ENCODE data around the gene MYO16.

The MYO16 gene

GRCh38 chr13:108958013-108958376 is 328.6 kb downstream of the MYO16 start:
- Histone ChIP-seq H3K9ac (ENCODE audit: low read depth in 1 of 2, low read length in 2 of 2) (no peak overlapping the region), H3K4me3 (ENCODE audit: low read length in 2 of 2) (no peak overlapping the region), H3K9me3 (ENCODE audit: control insufficient read depth in 2 of 2, low read length in 2 of 2) (no peaks in the 10 kb centered on the region), H3K27ac (ENCODE audit: low read depth in 2 of 2, low read length in 2 of 2) (no peak overlapping the region), H3K27me3 (ENCODE audit: control insufficient read depth in 2 of 2, insufficient read depth in 2 of 2, low read length in 2 of 2) (no peaks in the 10 kb centered on the region), H3K36me3 (ENCODE audit: control insufficient read depth in 2 of 2, insufficient read depth in 2 of 2, low read length in 2 of 2) (no peaks in the 10 kb centered on the region), H3K4me1 (ENCODE audit: control insufficient read depth in 2 of 2, insufficient read depth in 2 of 2, low read length in 2 of 2) (no peaks in the 10 kb centered on the region)

GRCh38 chr13:108959234-108959633 is 329.8 kb downstream of the MYO16 start:
- H3K27ac ChIP-seq (ENCODE audit: low read depth in 2 of 2, low read length in 2 of 2): no peak overlapping the region
- H3K9ac ChIP-seq (ENCODE audit: low read depth in 1 of 2, low read length in 2 of 2): no peak overlapping the region

GRCh38 chr13:108960006-108960405 is 330.6 kb downstream of the MYO16 start:
- H3K9ac ChIP-seq (ENCODE audit: low read depth in 1 of 2, low read length in 2 of 2): no peak overlapping the region
- H3K27ac ChIP-seq (ENCODE audit: low read depth in 2 of 2, low read length in 2 of 2): no peak overlapping the region
- H3K4me3 ChIP-seq (ENCODE audit: low read length in 2 of 2): no peak overlapping the region
- H3K4me1 ChIP-seq (ENCODE audit: control insufficient read depth in 2 of 2, insufficient read depth in 2 of 2, low read length in 2 of 2): no peaks in the 10 kb centered on the region
- no peaks in the 10 kb centered on the region for H3K9me3 ChIP-seq (ENCODE audit: control insufficient read depth in 2 of 2, low read length in 2 of 2)
- no peaks in the 10 kb centered on the region for H3K27me3 ChIP-seq (ENCODE audit: control insufficient read depth in 2 of 2, insufficient read depth in 2 of 2, low read length in 2 of 2)
- H3K36me3 ChIP-seq (ENCODE audit: control insufficient read depth in 2 of 2, insufficient read depth in 2 of 2, low read length in 2 of 2): no peaks in the 10 kb centered on the region

More at GRCh38 chr13:108959234-108959633, 329.8 kb downstream of the MYO16 start:
- H3K9me3 ChIP-seq (ENCODE audit: control insufficient read depth in 2 of 2, low read length in 2 of 2): no peaks in the 10 kb centered on the region
- H3K4me1 ChIP-seq (ENCODE audit: control insufficient read depth in 2 of 2, insufficient read depth in 2 of 2, low read length in 2 of 2): no peaks in the 10 kb centered on the region
- H3K36me3 ChIP-seq (ENCODE audit: control insufficient read depth in 2 of 2, insufficient read depth in 2 of 2, low read length in 2 of 2): no peaks in the 10 kb centered on the region
- H3K4me3 ChIP-seq (ENCODE audit: low read length in 2 of 2): no peak overlapping the region
- no peaks in the 10 kb centered on the region for H3K27me3 ChIP-seq (ENCODE audit: control insufficient read depth in 2 of 2, insufficient read depth in 2 of 2, low read length in 2 of 2)

- Histone ChIP-seq H3K4me3 (ENCODE audit: low read length in 2 of 2) (no peak overlapping the region), H3K9ac (ENCODE audit: low read depth in 1 of 2, low read length in 2 of 2) (no peak overlapping the region), H3K9me3 (ENCODE audit: control insufficient read depth in 2 of 2, low read length in 2 of 2) (no peaks in the 10 kb centered on the region), H3K4me1 (ENCODE audit: control insufficient read depth in 2 of 2, insufficient read depth in 2 of 2, low read length in 2 of 2) (no peaks in the 10 kb centered on the region), H3K27ac (ENCODE audit: low read depth in 2 of 2, low read length in 2 of 2) (no peak overlapping the region), H3K27me3 (ENCODE audit: control insufficient read depth in 2 of 2, insufficient read depth in 2 of 2, low read length in 2 of 2) (no peaks in the 10 kb centered on the region), H3K36me3 (ENCODE audit: control insufficient read depth in 2 of 2, insufficient read depth in 2 of 2, low read length in 2 of 2) (no peaks in the 10 kb centered on the region)
Observed at GRCh38 chr13:108961542-108962125, 332.2 kb downstream of the MYO16 start.

- Histone ChIP-seq H3K4me3 (ENCODE audit: low read length in 2 of 2) (no peak overlapping the region), H3K4me1 (ENCODE audit: control insufficient read depth in 2 of 2, insufficient read depth in 2 of 2, low read length in 2 of 2) (no peaks in the 10 kb centered on the region)
Observed at GRCh38 chr13:108962654-108963053, 333.2 kb downstream of the MYO16 start.

GRCh38 chr13:108963276-108963810 is 333.9 kb downstream of the MYO16 start:
- Histone ChIP-seq H3K9me3 (ENCODE audit: control insufficient read depth in 2 of 2, low read length in 2 of 2) (no peaks in the 10 kb centered on the region), H3K27ac (ENCODE audit: low read depth in 2 of 2, low read length in 2 of 2) (no peak overlapping the region), H3K4me1 (ENCODE audit: control insufficient read depth in 2 of 2, insufficient read depth in 2 of 2, low read length in 2 of 2) (no peaks in the 10 kb centered on the region), H3K9ac (ENCODE audit: low read depth in 1 of 2, low read length in 2 of 2) (no peak overlapping the region), H3K4me3 (ENCODE audit: low read length in 2 of 2) (no peak overlapping the region), H3K36me3 (ENCODE audit: control insufficient read depth in 2 of 2, insufficient read depth in 2 of 2, low read length in 2 of 2) (no peaks in the 10 kb centered on the region), H3K27me3 (ENCODE audit: control insufficient read depth in 2 of 2, insufficient read depth in 2 of 2, low read length in 2 of 2) (no peaks in the 10 kb centered on the region)

More at GRCh38 chr13:108962654-108963053, 333.2 kb downstream of the MYO16 start:
- H3K36me3 ChIP-seq (ENCODE audit: control insufficient read depth in 2 of 2, insufficient read depth in 2 of 2, low read length in 2 of 2): no peaks in the 10 kb centered on the region
- H3K9ac ChIP-seq (ENCODE audit: low read depth in 1 of 2, low read length in 2 of 2): no peak overlapping the region
- no peak overlapping the region for H3K27ac ChIP-seq (ENCODE audit: low read depth in 2 of 2, low read length in 2 of 2)
- H3K27me3 ChIP-seq (ENCODE audit: control insufficient read depth in 2 of 2, insufficient read depth in 2 of 2, low read length in 2 of 2): no peaks in the 10 kb centered on the region
- no peaks in the 10 kb centered on the region for H3K9me3 ChIP-seq (ENCODE audit: control insufficient read depth in 2 of 2, low read length in 2 of 2)

- Histone ChIP-seq H3K9me3 (ENCODE audit: control insufficient read depth in 2 of 2, low read length in 2 of 2) (no peaks in the 10 kb centered on the region), H3K4me3 (ENCODE audit: low read length in 2 of 2) (no peak overlapping the region), H3K36me3 (ENCODE audit: control insufficient read depth in 2 of 2, insufficient read depth in 2 of 2, low read length in 2 of 2) (no peaks in the 10 kb centered on the region), H3K4me1 (ENCODE audit: control insufficient read depth in 2 of 2, insufficient read depth in 2 of 2, low read length in 2 of 2) (no peaks in the 10 kb centered on the region), H3K27ac (ENCODE audit: low read depth in 2 of 2, low read length in 2 of 2) (no peak overlapping the region), H3K27me3 (ENCODE audit: control insufficient read depth in 2 of 2, insufficient read depth in 2 of 2, low read length in 2 of 2) (no peaks in the 10 kb centered on the region), H3K9ac (ENCODE audit: low read depth in 1 of 2, low read length in 2 of 2) (no peak overlapping the region)
Observed at GRCh38 chr13:108963846-108964600, 334.6 kb downstream of the MYO16 start.

- H3K27ac ChIP-seq (ENCODE audit: low read depth in 2 of 2, low read length in 2 of 2): no peak overlapping the region
- H3K9ac ChIP-seq (ENCODE audit: low read depth in 1 of 2, low read length in 2 of 2): no peak overlapping the region
- H3K36me3 ChIP-seq (ENCODE audit: control insufficient read depth in 2 of 2, insufficient read depth in 2 of 2, low read length in 2 of 2): no peaks in the 10 kb centered on the region
- no peaks in the 10 kb centered on the region for H3K27me3 ChIP-seq (ENCODE audit: control insufficient read depth in 2 of 2, insufficient read depth in 2 of 2, low read length in 2 of 2)
- no peaks in the 10 kb centered on the region for H3K4me1 ChIP-seq (ENCODE audit: control insufficient read depth in 2 of 2, insufficient read depth in 2 of 2, low read length in 2 of 2)
- no peak overlapping the region for H3K4me3 ChIP-seq (ENCODE audit: low read length in 2 of 2)
- H3K9me3 ChIP-seq (ENCODE audit: control insufficient read depth in 2 of 2, low read length in 2 of 2): no peaks in the 10 kb centered on the region
Observed at GRCh38 chr13:108964606-108965005, 335.2 kb downstream of the MYO16 start.

- Histone ChIP-seq H3K4me1 (ENCODE audit: control insufficient read depth in 2 of 2, insufficient read depth in 2 of 2, low read length in 2 of 2) (no peaks in the 10 kb centered on the region), H3K9ac (ENCODE audit: low read depth in 1 of 2, low read length in 2 of 2) (no peak overlapping the region), H3K36me3 (ENCODE audit: control insufficient read depth in 2 of 2, insufficient read depth in 2 of 2, low read length in 2 of 2) (no peaks in the 10 kb centered on the region), H3K4me3 (ENCODE audit: low read length in 2 of 2) (no peak overlapping the region), H3K9me3 (ENCODE audit: control insufficient read depth in 2 of 2, low read length in 2 of 2) (no peaks in the 10 kb centered on the region), H3K27ac (ENCODE audit: low read depth in 2 of 2, low read length in 2 of 2) (no peak overlapping the region), H3K27me3 (ENCODE audit: control insufficient read depth in 2 of 2, insufficient read depth in 2 of 2, low read length in 2 of 2) (no peaks in the 10 kb centered on the region)
Observed at GRCh38 chr13:108967371-108967770, 338.0 kb downstream of the MYO16 start.

- H3K36me3 ChIP-seq (ENCODE audit: control insufficient read depth in 2 of 2, insufficient read depth in 2 of 2, low read length in 2 of 2): no peaks in the 10 kb centered on the region
- H3K4me3 ChIP-seq (ENCODE audit: low read length in 2 of 2): no peak overlapping the region
- no peak overlapping the region for H3K27ac ChIP-seq (ENCODE audit: low read depth in 2 of 2, low read length in 2 of 2)
- no peaks in the 10 kb centered on the region for H3K4me1 ChIP-seq (ENCODE audit: control insufficient read depth in 2 of 2, insufficient read depth in 2 of 2, low read length in 2 of 2)
- no peak overlapping the region for H3K9ac ChIP-seq (ENCODE audit: low read depth in 1 of 2, low read length in 2 of 2)
- no peaks in the 10 kb centered on the region for H3K9me3 ChIP-seq (ENCODE audit: control insufficient read depth in 2 of 2, low read length in 2 of 2)
- H3K27me3 ChIP-seq (ENCODE audit: control insufficient read depth in 2 of 2, insufficient read depth in 2 of 2, low read length in 2 of 2): no peaks in the 10 kb centered on the region
Observed at GRCh38 chr13:108968566-108968965, 339.2 kb downstream of the MYO16 start.

All from mucosa of rectum (tissue), 2 donors.